NCI-H1048 (cell line): ENCODE results near the gene EPO.
A peak's percentile ranks its signal among the peaks of the same experiment; 100 is the strongest.
"Not testable (repeated sequence)": the region's sequence is repeated elsewhere in the genome, so short reads cannot be mapped to it uniquely, and the experiment has no call there.

ENCODE experiments used
- DNase-seq: peaks from one replicate; lab custom pipeline; 2025; lab: John Stamatoyannopoulos, UW

The EPO gene

DNA sequence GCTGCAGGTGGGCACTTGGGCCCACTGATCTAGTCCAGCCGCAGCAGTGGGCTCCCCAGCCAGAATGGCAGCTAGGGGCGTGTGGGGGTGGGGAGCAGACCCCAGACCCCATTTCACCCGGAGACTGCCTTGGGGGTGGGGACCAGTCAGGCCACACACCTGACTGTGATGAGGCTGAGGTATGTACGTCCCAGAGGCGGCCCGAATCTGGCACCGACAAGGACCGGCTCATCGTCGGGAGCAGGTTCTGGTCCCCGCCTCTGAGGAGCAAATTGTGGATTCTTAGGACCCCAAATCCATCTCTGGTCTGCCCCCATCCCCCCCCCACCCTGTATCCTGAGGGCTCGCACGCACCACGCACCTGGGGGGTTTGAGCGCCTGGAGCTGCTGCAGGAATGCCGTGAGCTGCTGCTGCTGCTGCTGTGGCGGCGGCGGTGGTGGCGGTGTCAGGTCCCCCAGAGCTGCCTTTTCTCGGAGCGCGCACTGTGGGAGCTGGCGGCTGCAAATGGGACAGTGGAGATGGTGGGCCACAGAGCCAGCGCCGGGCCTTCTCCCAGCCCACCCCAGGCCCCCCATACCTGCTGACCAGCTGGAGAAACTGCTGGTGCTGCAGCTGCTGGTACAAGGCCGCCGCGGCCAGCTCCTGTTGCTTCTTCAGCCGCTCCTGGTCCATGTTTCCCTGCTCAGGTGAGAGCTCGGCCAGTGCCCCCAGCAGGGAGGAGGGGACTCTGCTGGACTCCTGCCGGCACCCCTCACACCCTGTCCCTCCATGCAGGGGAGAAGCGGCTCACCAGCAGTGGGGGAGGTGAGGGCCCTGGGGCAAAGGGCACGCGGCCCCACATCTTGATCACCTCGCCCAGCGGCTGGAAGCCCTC, 36.4 kb upstream of the EPO start:
- no peak for DNase-seq

DNA sequence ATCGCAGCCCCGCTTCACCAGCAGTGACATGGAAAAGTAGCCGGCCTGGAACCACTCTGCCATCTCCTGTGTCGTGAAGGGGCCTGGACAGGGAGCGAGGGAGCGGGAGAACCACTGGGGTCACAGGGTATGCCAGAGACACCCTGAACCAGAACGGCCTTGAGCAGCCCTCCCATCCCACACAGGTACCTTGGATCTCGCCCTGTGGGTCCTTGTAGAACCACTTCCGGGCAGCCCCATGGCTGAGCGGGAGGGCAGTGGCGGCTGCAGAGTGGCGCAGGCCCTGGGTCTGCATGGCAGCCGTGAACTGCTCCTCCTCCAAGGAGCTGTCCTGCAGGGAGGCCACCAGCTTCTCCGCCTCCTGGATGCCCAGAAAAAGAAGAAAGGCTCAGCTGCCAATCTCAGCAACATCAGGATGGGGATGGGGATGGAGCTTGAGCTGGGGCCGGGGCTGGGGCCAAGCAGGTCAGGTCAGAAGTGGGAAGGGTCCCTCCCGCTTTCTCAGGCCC, 35.7 kb upstream of the EPO start:
- no peak for DNase-seq

DNA sequence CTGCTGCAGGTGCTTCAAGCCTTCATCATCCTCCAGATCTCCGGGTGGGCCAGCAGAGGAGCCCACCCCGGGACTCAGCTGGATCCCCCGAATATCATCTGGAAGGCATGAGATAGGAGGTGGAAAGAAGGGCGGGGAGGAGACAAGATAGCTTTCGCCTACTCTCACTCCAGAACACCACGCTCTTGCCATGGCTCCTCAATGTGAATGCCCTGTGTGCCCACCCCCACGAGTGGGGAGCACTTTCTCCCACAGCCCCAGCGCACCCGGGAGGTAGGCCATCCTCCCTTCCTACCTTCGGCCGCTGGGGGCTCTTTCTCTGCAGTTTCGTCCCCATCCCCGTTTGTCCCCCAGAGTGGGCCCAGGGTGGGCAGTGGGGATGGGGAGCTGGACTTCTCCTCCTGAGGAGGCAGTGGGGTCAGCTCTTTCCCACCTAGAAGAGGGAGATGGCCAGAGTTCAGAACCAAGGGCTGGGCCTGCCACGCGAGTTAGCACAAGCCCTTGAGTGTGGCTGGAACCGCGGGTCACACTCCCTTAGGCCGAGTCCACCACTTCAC, 35.1 kb upstream of the EPO start:
- DNase-seq: no peak

DNA sequence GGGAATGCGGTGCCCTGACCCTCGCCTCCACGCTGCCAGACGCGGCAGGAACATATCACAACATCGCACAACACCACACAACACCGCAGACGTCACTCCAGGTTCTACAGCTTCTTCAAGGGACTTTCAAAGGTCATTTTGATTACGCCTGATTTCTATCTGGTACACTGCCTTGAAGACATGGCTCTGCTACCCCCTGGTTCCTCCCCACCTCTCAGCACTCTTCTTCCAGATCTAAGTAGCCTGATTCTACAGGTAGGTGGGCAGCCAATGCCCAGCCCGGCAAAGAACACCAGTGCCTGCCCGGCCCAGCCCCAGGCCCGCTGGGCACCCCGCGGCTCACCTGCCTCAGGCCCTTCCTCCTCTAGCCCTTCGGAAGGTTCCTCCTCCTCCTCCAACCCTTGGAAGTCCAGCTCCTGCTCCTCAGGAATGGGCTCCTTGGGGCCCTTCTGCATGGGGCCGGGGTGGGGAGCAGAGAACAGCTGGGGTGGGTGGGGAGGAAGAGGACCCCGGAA, 34.6 kb upstream of the EPO start:
- DNase-seq: no peak

DNA sequence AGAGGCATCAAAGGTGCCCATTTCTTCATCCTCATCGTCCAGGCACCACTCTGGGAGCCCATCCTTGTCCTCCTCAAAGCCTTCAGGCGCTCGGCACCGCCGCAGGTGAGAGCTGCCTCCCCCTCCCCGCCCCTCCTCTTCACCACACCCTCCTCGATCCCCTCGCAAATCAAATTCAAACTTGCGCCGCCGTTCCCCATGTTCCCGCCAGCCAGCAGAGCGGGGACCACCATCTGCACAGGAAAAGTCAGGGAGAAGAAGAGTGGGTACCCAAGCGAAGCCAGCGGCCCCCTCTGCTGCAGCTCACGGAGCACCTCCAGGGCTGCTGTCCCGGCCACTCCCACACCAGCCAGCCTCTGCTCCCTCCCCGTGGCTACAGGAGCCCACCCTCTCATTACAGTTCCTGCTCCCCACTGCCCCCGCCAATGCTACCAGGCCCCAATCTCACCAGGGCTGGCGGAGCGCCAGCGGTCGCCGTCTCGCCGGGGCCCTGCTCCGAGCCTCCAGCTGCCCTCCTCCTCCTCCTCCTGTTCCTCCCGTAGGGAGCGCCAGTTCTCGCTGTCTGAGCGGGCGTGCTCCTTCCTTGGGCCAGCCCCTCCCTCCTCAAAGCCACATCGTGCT, 34.0 kb upstream of the EPO start:
- no peak for DNase-seq

DNA sequence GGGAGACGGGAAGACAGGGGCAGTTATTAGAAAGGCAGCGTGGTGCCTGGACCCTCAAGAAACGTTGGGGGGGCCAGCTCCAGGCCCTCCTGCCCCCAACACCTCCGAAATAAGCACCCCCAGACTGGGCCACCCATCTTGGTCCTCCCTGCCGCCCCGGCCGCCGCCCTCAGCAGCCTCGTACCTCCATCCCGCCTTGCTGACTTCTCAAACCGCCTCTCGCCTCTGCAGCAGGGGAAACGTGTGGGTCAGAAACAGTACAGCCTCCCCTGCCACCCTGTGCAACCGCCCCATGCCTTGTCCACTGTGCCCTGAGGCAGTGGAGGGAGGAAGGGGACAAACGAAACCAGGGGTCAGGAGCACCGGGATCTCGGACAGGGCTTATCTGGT, 33.5 kb upstream of the EPO start:
- no peak for DNase-seq

DNA sequence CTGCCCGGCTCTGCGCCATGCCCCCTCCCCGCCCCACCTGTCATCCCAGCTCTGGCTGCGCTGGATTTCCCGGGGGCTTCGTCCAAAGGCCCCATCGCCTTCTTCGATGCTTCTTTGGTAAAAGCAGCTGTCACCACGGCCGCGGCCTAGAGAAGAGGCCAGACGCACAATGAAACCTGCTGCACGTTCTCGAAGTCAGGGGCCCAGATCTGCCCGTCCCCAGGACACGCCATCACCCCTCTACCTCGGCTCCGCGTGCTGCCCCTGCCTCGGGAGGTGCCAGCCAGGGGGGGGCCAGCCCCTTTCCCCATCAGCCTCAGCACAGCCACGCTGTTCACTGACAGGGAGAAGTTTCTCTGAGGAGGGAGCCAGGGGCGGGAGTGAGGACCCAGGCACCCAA, 33.0 kb upstream of the EPO start:
- no peak for DNase-seq

DNA sequence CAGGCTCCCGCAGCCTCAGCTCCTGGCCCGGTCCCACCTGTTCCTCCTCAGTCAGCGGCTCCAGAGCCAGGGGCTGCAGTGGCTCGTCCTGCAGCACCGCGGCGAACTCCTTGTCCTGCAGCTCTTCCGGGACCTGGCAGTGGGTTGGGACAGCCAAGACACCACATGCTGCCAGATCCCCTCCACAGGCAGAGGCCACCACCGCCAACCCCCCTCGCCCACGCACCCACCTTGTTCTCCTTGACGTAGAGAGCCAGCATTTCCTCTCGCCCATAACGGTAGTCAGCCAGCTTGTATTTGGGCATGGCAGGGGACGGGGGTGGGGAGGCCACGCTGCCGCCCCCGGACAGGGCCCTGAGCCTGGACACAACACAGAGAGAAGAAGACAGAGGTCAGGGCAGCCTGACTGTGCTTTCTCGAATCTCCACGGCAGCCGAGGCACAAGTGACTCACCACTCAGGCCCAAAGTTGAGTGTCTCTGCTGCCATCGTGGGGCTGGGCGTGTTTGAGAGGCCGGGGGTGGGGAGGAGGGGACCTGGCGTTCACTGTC, 32.4 kb upstream of the EPO start:
- DNase-seq: no peak

DNA sequence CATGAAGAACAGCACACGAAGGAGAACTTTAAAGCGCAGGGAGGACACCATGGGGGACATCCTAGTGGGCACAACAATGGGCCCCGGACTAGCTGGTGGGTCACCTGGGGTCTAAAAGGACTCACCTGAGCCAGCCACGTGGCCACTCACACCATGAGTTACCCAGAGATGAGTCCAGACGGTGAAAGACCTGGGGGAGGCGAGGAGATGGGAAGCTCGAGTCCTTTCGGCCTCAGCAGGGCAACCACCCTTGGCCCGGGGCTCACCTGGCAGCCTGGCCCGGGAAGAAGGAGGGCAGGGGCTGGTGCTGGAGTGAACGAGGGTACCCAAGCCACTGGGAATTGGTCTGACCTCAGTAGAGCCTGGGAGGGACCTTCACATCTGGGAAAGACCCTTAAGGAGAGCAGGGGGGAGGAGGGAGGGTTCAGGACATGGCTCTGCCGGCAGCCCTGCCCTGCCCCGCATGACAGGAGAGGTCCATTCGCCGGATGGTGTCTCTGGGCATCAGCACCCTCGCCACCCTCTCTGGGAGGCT, 31.9 kb upstream of the EPO start:
- DNase-seq: no peak

DNA sequence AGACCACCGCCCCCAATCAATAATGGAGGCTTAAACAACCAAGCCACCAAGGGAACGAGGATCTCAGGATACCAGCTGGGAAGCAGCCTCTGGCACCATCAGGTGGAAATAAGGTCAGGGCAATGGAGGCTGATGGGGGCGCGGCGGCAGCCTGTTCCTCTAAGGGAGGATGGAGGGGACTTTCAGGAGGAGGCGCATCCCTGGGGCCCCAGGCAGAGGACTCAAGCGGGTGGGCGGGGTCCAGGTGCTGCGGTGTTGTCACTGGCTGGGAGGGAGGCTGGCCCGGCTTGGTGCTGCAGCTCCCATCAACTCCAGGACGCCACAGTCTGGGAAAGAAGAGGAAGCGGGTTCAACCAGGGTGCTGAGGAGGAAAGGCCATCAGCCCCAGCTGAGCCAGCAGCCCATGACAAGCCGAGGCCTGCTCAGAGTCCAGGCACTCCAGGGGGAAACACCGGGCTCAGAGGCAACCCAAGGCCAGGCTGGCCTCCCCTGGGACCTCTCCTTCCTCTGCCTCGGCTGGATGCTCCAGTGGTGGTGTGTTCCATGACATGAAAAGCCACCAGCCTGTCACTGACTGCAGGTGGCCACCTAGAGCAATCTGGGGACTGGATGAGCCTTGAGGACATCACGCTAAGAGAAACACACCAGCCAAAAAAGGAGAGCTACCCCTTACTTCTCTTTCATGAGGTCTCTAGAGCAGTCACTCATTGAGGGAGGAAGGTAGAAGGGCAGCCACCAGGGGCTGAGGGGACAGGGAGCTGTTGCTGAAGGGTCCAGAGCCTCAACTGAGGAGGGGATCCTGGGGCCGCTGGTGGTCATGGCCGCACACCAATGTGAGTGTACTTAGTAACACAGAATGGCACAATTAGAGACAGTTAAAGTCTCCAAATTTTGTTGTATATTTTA, 30.8 kb upstream of the EPO start:
- DNase-seq: no peak

DNA sequence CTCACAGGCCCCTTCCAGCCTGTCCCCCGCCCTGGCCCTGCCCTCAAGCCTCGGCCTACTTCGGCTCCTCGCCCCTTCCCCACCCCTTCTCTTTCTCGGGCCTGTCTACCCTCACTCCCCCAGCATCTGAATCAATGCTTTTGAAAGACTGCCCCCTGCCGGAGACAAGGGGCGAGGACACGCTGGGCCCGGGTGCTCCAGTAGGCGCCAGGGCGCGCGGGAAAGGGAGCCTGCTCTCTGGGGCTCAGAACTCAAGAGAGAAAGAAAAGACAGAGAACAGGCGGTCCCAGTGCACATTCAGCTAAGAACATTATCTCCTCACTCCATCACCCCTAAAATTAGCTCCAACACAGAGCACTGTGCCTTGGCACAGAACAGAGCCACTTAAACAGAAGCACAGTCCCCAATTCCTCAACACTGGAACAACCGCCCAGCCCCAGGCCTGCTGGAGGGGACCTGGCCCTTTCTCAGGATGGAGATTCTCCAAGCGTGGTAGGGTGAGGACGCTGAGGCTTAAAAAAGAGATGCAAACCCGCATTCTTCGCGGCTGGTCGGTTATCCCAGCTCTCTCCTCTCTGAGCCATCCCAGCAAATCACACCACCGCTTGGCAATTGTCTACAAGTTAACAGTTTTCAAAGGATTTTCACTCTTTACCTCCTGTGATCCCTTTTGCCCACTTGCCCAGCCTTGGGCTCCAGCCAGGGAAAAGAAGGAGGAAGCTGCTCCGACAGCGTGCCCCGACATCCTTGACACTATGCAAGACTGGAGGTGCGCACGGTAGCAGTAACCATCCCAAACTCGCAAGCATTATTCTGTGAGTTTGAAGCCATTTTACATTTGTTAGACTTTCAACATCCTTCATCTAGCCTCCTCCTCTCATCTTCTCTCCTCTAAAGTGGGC, 28.3 kb upstream of the EPO start:
- peak; percentile 61 for DNase-seq

DNA sequence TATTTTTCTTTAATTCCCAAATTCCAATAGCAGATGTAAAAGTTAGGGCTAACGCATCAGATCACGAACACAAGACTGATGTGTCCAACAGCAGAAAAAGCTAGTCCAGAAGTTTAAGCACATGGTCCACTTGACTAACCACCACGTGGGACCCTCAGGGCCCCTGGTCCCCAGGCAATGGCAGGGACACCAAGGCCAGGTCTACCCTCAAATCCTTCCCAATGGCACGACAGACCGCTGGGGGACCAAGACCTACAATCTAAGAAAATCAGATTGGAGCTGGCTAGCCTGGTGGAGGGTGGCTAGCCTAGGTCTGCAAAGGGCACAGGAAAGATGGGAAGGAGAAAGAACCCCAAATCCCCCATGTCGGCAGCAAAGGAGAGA, 27.7 kb upstream of the EPO start:
- DNase-seq: no peak

DNA sequence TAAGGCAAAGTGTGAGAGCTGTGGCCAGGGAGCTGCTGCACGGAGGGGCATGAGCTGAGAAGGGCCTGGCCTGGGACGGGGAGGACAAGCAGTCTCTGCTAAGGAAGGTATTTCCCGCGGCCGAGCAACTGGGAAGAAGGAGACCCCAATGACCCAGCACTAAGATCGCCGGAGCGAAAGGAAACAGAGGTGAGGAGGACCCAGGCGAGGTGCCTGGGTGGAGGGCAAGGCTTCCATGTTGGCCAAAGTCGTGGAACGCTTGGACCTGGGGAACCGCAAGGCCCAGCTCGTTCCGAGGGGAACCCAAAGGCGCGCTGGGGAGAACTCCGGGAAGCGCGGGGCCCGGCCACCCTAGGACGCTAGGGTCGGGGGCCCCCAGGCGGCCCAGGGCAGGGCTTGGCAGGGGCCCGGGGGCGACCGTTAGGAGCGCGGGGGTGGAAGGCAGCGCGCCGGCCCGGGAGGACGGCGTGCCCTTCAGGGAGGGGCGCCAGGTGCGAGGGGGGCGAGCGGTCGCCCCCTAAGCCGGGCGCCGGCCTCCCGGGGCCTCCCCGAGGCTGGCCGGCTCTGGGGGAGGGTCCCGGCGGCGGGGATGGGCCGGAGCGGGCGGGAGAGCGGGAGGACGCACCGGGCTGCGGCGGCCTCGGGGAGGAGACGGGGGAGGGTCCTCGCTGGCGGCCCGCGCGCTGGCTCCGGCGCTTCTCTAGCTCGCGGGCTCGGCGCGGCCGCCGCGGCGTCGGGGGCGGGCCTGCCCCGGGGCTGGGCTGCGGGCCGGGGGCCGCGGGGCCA, 26.8 kb upstream of the EPO start:
- DNase-seq: no peak

DNA sequence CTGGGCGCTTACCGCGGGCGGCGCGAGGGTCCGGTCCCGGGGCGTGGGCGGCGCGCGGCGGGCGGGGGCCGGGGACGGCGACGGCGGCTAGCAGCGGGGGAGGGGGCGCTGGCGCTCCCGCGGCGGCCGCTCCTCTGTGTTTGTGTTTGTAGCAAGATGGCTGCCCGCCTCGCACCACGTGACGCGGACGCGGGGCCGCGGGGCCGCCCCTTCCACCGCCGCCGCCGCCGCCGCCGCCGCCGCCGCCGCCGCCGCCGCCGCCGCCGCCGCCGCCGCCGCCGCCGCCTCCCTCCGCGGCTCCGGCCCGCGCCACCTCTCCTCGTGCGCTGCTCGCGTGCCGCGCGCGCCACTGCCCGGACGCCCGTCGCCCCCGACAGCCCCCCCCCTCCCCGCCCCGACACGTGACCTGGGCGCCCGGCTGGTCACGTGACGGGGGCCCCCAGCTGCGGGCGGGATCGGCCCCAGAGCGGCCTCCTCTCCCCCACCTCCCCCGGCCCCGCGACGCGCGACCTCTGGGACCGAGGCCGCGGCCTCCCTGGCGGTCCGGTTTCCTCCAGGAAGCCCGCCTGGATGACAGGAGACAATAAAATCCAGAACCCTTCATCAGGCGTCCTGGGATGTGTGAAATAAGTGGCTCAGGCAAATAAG, 26.0 kb upstream of the EPO start, which contains the start of gene GIGYF1:
TSS of gene GIGYF1 (minus strand) at position 153 of the 648 bp plus-strand sequence. CDS start 6,012 bp downstream, outside the sequence.
- no peak for DNase-seq

DNA sequence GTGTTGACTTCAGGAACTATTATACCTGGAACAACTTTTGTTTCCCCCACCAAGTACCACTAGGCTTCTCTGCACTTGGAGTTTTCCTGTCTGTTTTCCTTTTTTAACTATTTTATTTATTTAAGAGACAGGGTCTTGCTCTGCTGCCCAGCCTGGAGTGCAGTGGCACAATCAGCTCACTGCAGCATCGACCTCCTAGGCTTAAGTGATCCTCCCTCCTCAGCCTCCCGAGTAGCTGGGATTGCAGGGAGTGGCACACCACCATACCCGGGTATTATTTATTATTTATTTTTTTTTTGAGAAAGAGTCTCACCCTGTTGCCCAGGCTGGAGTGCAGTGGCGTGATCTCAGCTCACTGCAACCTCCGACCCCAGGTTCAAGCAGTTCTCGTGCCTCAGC, 24.1 kb upstream of the EPO start:
- no peak for DNase-seq

DNA sequence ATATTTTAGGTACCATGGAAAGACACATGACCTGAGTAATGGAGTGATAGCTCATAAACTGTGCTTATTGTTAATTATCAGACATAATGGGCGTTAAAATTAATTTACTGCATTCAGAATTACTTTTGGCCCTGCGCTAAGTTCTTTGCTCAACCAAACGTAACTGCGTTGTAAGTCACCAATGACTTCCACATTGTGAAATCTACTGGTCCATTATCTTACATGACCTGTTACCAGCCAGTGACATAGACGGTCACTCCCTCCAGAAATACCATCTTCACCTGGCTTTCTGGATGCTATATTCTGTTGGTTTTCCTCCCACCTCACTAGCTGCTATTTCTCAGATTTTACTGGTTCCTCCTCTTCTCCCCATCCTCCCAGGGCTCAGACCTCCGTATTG, 21.2 kb upstream of the EPO start:
- DNase-seq: no peak

DNA sequence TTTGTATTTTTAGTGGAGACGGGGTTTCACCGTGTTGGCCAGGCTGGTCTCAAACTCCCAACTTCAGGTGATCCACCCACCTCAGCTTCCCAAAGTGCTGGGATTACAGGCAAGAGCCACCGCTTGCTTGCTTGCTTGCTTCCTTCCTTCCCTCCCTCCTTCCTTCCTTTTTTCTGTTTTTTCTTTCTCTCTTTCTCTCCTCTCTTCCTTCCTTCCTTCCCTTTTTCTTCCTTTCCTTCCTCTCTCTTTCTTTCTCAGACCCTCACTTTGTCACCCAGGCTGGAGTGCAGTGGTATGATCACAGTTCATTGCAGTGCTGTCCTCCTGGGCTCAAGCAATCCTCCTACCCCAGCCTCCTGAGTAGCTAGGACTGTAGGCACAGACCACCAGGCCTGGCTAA, 19.2 kb upstream of the EPO start:
- not testable (repeated sequence) for DNase-seq

DNA sequence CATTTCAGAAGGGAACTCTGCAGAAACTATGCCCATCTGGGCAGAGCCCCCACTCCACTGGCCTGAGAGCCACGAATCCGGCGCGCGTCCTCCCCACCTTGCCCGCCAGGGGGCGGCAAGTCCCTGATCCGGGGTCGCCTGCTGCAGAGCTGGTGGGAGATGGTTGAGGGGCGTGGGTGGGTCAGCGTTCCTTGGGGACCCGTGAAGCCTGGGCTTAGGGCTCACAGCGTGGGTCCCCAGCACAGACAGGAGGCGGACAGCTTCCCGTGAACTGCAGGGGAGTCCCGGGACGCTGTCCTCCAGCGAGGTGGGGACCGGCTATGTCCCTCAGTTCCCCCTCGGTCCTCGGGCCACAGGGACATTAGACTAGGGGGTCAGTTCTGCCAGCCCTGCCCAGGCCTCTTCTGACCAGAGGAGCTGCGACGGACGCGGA, 14.9 kb upstream of the EPO start:
- peak; percentile 42 for DNase-seq
